Measurements from ENCODE around the gene CIZ1. TPM values are rescaled to one million over a fixed set of nuclear protein-coding genes. Genes with fewer than 3 reads are reported as not detected.

Gene CIZ1
- total and polyA plus RNA-seq, 9 of the 15 experiments (the other 6 are each of a cell fraction or from before 2014, with no cell fraction given) = 6.6 to 329 (median 87.8) TPM

GRCh38 chr9:128163523-128164306, 27.7 kb downstream of the CIZ1 start (continued):
- TF ChIP-seq POLR2AphosphoS5 (IDR thresholded peaks at IDR 0.05; ENCODE audit: control insufficient read depth, insufficient read depth, low read depth, low read length) (peak; percentile 35), CTCFL (IDR thresholded peaks at IDR 0.05; ENCODE audit: borderline replicate concordance, insufficient read depth, low read depth, low read length, poor library complexity, severe bottlenecking) (no peak), EP300 (IDR thresholded peaks at IDR 0.05; ENCODE audit: low read length) (no peak), RCOR1 (IDR thresholded peaks at IDR 0.05; ENCODE audit: borderline replicate concordance in 1 of 2, low read depth in 2 of 2, low read length in 2 of 2) (0 out of 4 replicates have a peak, but pooled peaks of 1 of the 2 experiments have one; percentile 57), SMARCA5 (IDR thresholded peaks at IDR 0.05) (peak; percentile 64; the same call in 1 of the 2 replicates), ZBTB26 (CRISPR knock-in tag; IDR thresholded peaks at IDR 0.05) (0 out of 2 replicates have a peak, but pooled peaks have one; percentile 5), MTA1 (IDR thresholded peaks at IDR 0.05; ENCODE audit: borderline replicate concordance) (no peak)

All from K562 (cell line).